Caco-2 (cell line): Measurements from ENCODE around the gene XKR3. TPM values are rescaled to one million over a fixed set of nuclear protein-coding genes. Genes with fewer than 3 reads are reported as not detected.

Experiments
- BruUV-seq: library from RNA; stranded (reverse); fragments of 400-500 nt; replicated peaks from 2 replicates; lab custom pipeline; 2021; lab: Mats Ljungman, UMichigan
- CTCF ChIA-PET: fragments of 300-600 bp; sonication (Branson Sonifier 250); formaldehyde crosslinking; loops from one replicate; lab custom pipeline; 2022; ENCODE audit warnings: antibody characterized with exemption; lab: Charles Lee
- POLR2A ChIA-PET: fragments of 300-600 bp; sonication (Branson Sonifier 250); formaldehyde crosslinking; loops from one replicate; lab custom pipeline; 2022; ENCODE audit warnings: antibody characterized with exemption; lab: Charles Lee
- DNase-seq, 2 experiments: peaks; one replicate each; pipeline versions ENCODE4 v3.0.0 to v3.0.0-alpha.2; 2020 to 2022
- H3K27me3 ChIP-seq: replicated peaks from 2 replicates; pipeline ENCODE4 v1.6.0; 2011; ENCODE audit warnings: low read length; ENCODE audit not compliant: control insufficient read depth, insufficient read depth
- H3K36me3 ChIP-seq: 2 replicates; pipeline ENCODE4 v1.5.1; 2011; ENCODE audit warnings: low read length; ENCODE audit not compliant: control insufficient read depth, insufficient read depth
- H3K4me1 ChIP-seq: fragments of 250-450 bp; sonication (Bioruptor Pico); 2 replicates; pipeline ENCODE4 v1.5.1; 2020; ENCODE audit warnings: mild to moderate bottlenecking
- H3K4me3 ChIP-seq: 2 replicates; pipeline ENCODE4 v1.5.1; 2011; ENCODE audit warnings: low read depth, mild to moderate bottlenecking, control low read depth, low read length
- H3K9me3 ChIP-seq: fragments of 250-450 bp; sonication (Bioruptor Pico); 2 replicates; pipeline ENCODE4 v1.5.1; 2020; ENCODE audit warnings: mild to moderate bottlenecking, moderate library complexity
- H3K27ac Mint-ChIP-seq: one replicate; pipeline ENCODE4 v1.8.0; 2022; ENCODE audit warnings: mixed read lengths; ENCODE audit not compliant: unreplicated experiment
- H3K27me3 Mint-ChIP-seq: one replicate; pipeline ENCODE4 v1.8.0; 2022; ENCODE audit warnings: mixed read lengths; ENCODE audit not compliant: insufficient read depth, unreplicated experiment
- H3K36me3 Mint-ChIP-seq: one replicate; pipeline ENCODE4 v1.8.0; 2022; ENCODE audit warnings: mild to moderate bottlenecking, mixed read lengths; ENCODE audit not compliant: insufficient read depth, unreplicated experiment
- H3K4me1 Mint-ChIP-seq: one replicate; pipeline ENCODE4 v1.8.0; 2022; ENCODE audit warnings: low read depth, mixed read lengths; ENCODE audit not compliant: unreplicated experiment
- H3K4me3 Mint-ChIP-seq: one replicate; pipeline ENCODE4 v1.8.0; 2022; ENCODE audit warnings: mild to moderate bottlenecking, moderate library complexity, mixed read lengths; ENCODE audit not compliant: unreplicated experiment
- H3K9me3 Mint-ChIP-seq: one replicate; pipeline ENCODE4 v1.8.0; 2022; ENCODE audit warnings: mixed read lengths; ENCODE audit not compliant: unreplicated experiment
- intact Hi-C: fragments of 100-400 bp; cut with micrococcal nuclease; formaldehyde crosslinking; loops from one replicate; pipeline ENCODE4 v1.10.0; 2022; ENCODE audit not compliant: unreplicated experiment
- total RNA-seq: library from RNA; stranded (reverse); gene quantifications from 2 replicates; pipeline ENCODE4 v1.2.3, GENCODE V29; 2022
- TF ChIP-seq, protein P1 (sequence below), 2 experiments: fragments of 200-600 bp in 1 of 2; IDR thresholded peaks; 1 replicate in 1 of 2; 2 replicates in 1 of 2; pipeline versions ENCODE4 v1.5.1 to v1.8.0; 2011 to 2022; ENCODE audit warnings: antibody characterized with exemption in 1 of 2, control low read depth in 1 of 2, inconsistent platforms in 1 of 2, low read depth in 1 of 2, low read length in 1 of 2, mild to moderate bottlenecking in 1 of 2, moderate library complexity in 1 of 2; ENCODE audit not compliant: insufficient read depth in 1 of 2, severe bottlenecking in 1 of 2, unreplicated experiment in 1 of 2

The XKR3 gene
- total RNA-seq, 1 experiment from 2014 or later, result not detected

DNA sequence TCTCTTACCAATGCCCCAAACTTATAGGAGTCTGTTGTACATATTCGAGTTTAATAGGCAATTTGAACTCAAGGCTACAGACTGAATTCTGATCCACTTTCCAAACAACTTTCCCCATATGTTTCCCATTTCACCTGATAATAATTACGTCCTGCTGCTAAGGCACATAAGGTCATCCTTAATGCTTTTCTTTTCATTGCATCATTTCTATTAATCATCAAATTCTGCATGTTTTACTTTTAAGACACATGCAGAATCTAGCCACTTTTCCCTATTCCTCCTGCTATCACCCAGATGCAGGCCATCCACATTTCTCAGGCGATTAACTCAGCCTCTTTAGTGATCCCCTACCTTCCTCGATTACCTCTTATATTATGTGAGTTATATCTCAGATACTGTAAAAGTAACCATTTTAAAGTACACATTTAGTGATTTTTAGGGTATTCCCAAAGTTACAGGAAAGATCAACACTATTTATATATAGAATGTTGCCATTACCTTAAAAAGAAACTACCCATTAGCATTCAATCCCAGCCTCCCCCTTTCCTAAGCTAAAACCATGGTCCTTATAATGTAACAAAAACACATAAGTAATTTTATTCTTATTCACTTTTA lies 14.9 kb downstream of the XKR3 start:
- Mint-ChIP-seq H3K4me1 (no peaks in the 10 kb centered on the region), H3K27me3 (peaks cover 6% of the 10 kb centered on the region), H3K36me3 (no peaks in the 10 kb centered on the region), H3K9me3 (peaks cover under 1% of the 10 kb centered on the region), H3K4me3 (no peak overlapping the region), H3K27ac (no peak overlapping the region)
- BruUV-seq, result no TSS peak
- no peaks in the 10 kb centered on the region for H3K27me3 ChIP-seq
- intact Hi-C loops, result no loop called here
- no peaks in the 10 kb centered on the region for H3K36me3 ChIP-seq
- TF ChIP-seq, protein P1, sequence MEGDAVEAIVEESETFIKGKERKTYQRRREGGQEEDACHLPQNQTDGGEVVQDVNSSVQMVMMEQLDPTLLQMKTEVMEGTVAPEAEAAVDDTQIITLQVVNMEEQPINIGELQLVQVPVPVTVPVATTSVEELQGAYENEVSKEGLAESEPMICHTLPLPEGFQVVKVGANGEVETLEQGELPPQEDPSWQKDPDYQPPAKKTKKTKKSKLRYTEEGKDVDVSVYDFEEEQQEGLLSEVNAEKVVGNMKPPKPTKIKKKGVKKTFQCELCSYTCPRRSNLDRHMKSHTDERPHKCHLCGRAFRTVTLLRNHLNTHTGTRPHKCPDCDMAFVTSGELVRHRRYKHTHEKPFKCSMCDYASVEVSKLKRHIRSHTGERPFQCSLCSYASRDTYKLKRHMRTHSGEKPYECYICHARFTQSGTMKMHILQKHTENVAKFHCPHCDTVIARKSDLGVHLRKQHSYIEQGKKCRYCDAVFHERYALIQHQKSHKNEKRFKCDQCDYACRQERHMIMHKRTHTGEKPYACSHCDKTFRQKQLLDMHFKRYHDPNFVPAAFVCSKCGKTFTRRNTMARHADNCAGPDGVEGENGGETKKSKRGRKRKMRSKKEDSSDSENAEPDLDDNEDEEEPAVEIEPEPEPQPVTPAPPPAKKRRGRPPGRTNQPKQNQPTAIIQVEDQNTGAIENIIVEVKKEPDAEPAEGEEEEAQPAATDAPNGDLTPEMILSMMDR (IDR thresholded peaks at IDR 0.05; ENCODE audit: insufficient read depth in 1 of 2, low read depth in 1 of 2, low read length in 1 of 2, severe bottlenecking in 1 of 2, unreplicated experiment in 1 of 2), result no peak
- ChIA-PET POLR2A (no interaction called here), CTCF (no interaction called here)
- 0 out of 2 replicates have a peak, but pooled peaks cover 2% of the 10 kb centered on the region for H3K9me3 ChIP-seq
- H3K4me1 ChIP-seq, result no peaks in the 10 kb centered on the region
- H3K4me3 ChIP-seq, result no peak overlapping the region
- DNase-seq, result no peak

DNA sequence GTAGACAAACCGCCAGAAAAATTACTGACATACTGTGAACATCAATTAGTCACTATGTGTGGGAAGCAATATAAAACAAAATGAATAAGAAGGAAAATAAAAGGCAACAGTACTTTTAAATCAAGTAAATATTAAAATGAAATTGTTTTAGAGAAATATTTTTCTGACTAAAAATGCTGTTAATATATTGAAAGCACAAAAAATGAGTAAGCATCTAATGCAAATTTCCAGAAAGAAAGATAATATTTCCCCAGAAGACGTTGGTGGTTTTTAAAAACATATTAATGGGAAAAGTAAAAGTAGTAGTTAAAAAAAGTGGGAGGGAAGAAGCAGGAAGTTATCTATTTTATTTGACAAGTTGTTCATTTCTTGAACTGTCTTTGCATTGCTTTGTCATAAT lies 16.5 kb downstream of the XKR3 start:
- TF ChIP-seq, protein P1 (IDR thresholded peaks at IDR 0.05; ENCODE audit: insufficient read depth in 1 of 2, low read depth in 1 of 2, low read length in 1 of 2, severe bottlenecking in 1 of 2, unreplicated experiment in 1 of 2), result no peak
- Mint-ChIP-seq H3K27me3 (peaks cover 6% of the 10 kb centered on the region), H3K4me3 (no peak overlapping the region), H3K4me1 (no peaks in the 10 kb centered on the region), H3K27ac (no peak overlapping the region), H3K36me3 (no peaks in the 10 kb centered on the region), H3K9me3 (no peaks in the 10 kb centered on the region)
- Histone ChIP-seq H3K4me1 (no peaks in the 10 kb centered on the region), H3K4me3 (no peak overlapping the region), H3K36me3 (no peaks in the 10 kb centered on the region), H3K27me3 (no peaks in the 10 kb centered on the region), H3K9me3 (no peaks in the 10 kb centered on the region)
- intact Hi-C loops, result no loop called here
- ChIA-PET CTCF (no interaction called here), POLR2A (no interaction called here)
- BruUV-seq, result no TSS peak
- DNase-seq, result no peak

DNA sequence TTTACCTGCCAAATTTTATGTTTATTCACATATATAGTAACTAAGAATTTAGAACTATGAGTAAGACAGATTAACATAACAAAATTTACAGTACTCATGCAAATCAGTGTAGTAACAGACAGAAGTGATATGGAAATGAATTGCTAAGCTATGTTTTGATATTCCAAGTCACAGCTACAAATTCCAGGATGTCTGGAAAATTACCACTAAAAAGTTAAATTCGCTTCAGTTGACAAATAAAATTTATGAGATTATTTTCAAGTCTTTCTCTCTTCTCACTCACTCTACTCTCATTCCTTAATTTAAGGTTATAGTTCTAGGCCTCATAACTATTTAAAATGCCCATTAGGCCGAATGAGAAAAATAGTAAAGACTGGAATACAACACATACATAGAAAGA lies 18.1 kb downstream of the XKR3 start:
- no peaks in the 10 kb centered on the region for H3K9me3 Mint-ChIP-seq
- Histone ChIP-seq H3K27me3 (no peaks in the 10 kb centered on the region), H3K9me3 (no peaks in the 10 kb centered on the region), H3K4me1 (no peaks in the 10 kb centered on the region), H3K36me3 (no peaks in the 10 kb centered on the region), H3K4me3 (no peak overlapping the region)
- H3K4me1 Mint-ChIP-seq, result no peaks in the 10 kb centered on the region
- H3K4me3 Mint-ChIP-seq, result no peak overlapping the region
- ChIA-PET CTCF (no interaction called here), POLR2A (no interaction called here)
- peaks cover 6% of the 10 kb centered on the region for H3K27me3 Mint-ChIP-seq
- no peak for DNase-seq
- BruUV-seq, result no TSS peak
- no peaks in the 10 kb centered on the region for H3K36me3 Mint-ChIP-seq
- no peak overlapping the region for H3K27ac Mint-ChIP-seq
- TF ChIP-seq, protein P1 (IDR thresholded peaks at IDR 0.05; ENCODE audit: insufficient read depth in 1 of 2, low read depth in 1 of 2, low read length in 1 of 2, severe bottlenecking in 1 of 2, unreplicated experiment in 1 of 2), result no peak
- intact Hi-C loops, result no loop called here
